HG03571 (cell line): Measurements from ENCODE around the gene HSF2BP.
"Not testable (repeated sequence)": the region's sequence is repeated elsewhere in the genome, so short reads cannot be mapped to it uniquely, and the experiment has no call there.

ENCODE experiments used
- ATAC-seq: cut with Tn5 transposase; IDR thresholded peaks from one replicate; pipeline ENCODE4 v1.9.1; 2021; ENCODE audit not compliant: unreplicated experiment

The HSF2BP gene

GRCh38 chr21:43688906-43689305, 29.6 kb upstream of the HSF2BP start:
- no peak for ATAC-seq

DNA sequence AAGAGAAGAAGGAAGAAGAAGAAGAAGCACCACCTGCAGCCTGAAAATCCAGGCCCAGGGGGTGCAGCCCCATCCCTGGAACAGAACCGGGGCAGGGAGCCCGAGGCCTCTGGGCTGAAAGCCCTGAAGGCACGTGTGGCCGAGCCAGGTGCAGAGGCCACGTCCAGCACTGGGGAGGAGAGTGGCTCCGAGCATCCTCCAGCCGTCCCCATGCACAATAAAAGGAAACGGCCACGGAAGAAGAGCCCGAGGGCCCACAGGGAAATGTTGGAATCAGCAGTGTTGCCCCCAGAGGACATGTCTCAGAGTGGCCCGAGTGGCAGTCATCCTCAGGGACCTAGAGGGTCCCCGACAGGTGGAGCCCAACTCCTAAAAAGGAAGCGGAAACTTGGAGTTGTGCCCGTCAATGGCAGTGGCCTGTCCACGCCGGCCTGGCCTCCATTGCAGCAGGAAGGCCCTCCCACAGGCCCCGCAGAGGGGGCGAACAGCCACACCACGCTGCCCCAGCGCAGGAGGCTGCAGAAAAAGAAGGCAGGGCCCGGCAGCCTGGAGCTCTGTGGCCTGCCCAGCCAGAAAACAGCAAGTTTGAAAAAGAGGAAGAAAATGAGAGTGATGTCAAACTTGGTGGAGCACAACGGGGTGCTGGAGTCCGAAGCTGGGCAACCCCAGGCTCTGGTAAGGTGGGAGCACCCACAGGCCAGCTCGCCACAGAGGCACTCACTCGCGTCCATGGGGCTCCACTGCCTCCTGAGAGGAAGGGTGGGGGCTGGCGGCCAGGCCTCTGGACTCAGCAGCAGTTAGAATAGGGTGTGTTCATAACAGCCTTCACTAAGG, 28.5 kb upstream of the HSF2BP start:
- no peak for ATAC-seq

DNA sequence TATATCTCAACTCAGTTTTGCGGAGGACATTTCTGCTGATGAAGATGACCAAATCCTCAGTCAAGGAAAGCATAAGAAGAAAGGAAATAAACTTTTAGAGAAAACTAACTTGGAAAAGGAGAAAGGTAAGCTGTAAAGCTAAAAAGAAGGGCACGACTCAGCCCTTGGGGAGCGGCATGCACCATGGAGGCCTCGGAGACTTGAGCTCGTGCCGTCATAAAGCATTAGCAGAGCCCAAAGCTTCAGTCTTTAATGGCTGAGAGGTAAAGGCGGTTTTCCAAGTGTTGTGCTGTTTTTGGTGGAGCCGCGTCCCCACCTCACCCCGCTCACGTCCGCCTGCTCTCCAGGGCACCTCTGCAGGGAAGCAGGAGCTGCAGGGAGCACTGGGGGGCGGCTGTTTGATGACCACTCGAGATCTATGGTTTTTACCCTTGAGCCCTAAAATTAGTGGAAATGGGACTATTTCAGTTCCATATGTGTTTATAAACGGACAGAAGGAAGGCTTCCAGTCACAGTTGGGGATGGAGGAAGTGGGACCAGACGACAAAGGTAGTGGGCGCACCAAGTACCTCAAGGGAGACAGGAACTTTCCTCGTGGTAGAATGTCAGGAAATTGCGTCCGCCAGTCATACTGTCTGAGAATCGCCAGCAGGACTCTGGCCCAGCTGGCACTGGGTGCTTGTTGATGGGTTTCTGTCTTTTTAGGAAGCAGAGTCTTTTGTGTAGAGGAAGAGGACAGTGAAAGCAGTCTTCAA, 27.7 kb upstream of the HSF2BP start:
- no peak for ATAC-seq

DNA sequence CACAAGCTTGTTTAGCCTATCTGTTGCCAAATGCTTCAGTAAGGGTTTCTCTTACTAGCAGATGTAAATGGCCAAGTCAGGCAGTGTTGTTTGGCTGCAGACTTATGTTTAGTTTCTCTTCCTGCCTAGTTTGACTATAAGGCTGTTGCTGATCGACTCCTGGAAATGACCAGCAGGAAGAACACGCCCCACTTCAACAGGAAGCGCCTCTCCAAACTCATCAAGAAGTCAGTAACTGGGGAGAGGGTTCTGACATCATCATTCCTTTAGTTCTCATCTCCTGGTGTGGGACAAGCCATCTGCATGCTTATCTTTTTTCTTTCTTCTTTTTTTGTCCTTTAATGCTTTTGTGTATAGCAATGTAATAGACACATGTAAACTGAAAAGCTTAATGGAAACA, 25.1 kb upstream of the HSF2BP start:
- ATAC-seq = no peak

DNA sequence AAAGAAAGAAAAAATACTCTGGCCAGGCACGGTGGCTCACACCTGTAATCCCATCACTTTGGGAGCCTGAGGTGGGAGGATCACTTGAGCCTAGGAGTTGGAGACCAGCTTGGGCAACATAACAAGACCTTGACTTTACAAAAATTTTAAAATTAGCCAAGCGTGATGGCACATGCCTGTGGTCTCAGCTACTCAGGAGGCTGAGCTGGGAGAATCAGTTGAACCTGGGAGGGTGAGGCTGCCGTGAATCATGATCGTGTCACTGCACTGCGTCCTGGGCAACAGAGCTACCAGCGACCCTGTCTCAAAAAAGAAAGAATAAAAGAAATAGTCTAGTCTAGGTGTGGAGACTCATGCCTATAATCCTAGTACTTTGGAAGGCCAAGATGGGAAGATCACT, 22.4 kb upstream of the HSF2BP start:
- no peak for ATAC-seq

DNA sequence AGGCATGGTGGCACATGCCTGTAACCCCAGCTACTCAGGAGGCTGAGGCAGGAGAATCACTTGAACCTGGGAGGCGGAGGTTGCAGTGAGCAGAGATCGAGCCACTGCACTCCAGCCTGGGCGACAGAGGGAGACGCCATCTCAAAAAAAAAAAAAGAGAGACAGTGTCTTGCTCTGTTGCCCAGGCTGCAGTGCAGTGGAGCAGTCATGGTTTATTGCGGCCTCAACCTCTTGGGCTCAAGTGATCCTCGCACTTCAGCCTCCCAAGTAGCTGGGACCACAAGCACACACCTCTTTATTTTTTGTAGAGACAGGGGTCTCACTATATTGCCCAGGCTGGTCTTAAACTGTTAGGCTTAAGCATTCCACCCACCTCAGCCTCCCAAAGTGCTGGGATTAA, 21.1 kb upstream of the HSF2BP start:
- not testable (repeated sequence) for ATAC-seq

DNA sequence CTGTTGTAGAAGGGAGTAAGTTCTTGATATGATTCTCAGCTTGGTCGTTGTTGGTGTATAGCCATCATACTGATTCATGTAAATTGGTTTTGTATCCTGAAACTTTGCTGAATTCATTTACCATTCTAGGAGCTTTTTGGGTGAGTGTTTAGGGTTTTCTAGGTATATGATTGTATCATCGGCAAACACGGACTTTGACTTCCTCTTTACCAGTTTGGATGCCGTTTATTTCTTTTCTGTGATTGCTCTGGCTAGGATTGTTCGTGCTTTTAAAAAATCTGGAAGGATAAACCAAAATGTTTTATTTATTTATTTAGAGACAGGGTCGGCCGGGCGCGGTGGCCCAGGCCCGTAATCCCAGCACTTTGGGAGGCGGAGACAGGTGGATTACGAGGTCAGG, 20.7 kb upstream of the HSF2BP start:
- ATAC-seq = no peak

DNA sequence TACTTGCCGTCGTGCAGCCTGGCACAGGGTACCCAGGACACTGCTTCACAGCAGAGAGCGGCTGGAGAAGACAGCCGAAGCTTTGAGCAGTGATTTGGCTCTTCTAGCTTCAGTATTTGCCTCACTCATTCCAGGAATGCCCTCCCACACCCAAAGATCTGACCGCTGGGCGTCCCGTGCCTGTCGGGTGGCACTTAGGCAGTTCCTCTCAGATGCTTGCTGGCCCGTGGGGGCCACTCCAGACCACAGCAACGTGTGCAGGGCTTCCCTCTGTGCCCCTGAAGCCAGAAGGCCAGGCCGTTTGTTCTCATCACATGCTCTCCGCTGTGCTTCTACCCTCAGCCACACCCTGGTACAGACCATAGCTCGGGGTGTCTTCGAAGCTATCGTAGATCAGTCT, 17.1 kb upstream of the HSF2BP start:
- ATAC-seq = no peak

DNA sequence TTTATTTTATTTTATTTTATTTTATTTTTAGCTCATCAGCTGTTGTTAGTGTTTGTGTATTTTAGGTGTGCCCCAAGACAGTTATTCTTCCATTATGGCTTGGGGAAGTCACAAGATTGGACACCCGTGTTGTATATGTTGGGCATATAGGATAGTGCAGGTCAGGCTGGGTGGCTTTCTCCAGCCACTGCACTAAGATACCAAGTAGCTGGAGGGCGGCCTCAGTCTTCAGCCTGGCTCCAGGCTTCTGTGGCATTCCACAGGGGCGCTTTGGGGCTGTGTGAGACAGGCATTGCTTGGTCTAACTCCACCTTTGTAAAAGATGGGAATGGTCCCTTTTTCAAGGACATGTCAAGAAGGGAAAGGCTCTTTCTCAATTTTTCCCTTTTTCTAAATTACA, 16.6 kb upstream of the HSF2BP start:
- no peak for ATAC-seq

DNA sequence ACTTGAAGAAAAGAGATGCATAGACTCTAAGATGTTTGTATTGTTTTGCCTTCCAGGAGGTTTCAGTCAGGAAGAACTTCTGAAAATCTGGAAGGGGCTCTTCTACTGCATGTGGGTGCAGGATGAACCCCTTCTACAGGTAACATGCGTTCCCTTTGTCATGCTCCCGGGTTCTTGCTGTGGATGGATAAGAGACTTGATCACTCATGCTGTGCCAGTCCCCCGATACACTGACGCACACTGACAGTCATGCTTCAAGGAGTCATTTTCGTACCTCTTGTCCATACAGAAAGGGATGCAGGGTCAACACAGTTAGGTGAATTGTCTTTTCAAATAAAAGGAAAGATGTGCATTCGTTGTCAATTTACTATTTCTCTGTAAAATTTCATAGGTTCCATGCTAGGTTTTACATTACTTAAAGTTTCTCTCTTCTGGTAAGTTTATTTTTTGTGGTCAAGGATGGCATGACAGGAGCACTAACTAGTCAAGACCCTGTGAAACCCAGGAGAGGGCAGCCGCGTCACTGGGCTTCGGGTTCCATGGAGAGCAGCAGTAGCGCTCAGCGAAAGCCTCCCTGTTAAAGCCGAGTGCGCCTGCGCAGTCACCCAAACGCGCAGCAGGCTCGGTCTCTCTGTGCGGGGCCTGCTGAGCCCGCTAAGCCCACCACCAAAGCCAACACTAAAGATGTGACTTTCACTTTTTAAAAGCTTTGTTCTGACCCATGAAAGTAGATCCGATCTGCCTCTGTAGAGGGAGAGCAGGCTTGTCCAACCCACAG, 10.7 kb upstream of the HSF2BP start:
- ATAC-seq = no peak

GRCh38 chr21:43667191-43667904, 8.1 kb upstream of the HSF2BP start:
- no peak for ATAC-seq

- ATAC-seq = no peak
Observed at GRCh38 chr21:43665879-43666278, 6.6 kb upstream of the HSF2BP start.

- no peak for ATAC-seq
Observed at GRCh38 chr21:43664358-43664757, 5.1 kb upstream of the HSF2BP start.

GRCh38 chr21:43663033-43663432, 3.7 kb upstream of the HSF2BP start:
- no peak for ATAC-seq

DNA sequence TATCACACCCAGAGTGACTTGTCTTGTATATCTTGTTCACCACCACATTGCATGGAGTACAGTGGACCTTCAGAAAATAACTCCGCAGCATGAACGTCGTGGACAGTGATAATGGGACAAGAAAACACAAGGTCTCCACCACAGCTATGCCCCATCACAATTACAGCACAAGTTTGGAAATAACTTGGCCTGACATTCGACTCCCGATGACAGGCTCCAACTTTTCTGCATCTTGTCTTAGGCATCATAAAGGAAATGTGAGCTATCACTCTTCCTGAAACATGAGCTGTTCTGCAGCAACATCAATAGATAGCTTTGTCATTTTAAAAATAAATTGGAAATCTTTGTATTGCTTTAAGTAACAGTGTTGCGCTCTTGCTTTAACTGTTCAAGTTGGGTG, 3.0 kb upstream of the HSF2BP start:
- no peak for ATAC-seq

- no peak for ATAC-seq
Observed at GRCh38 chr21:43658769-43659135, 536 bp downstream of the HSF2BP start.

DNA sequence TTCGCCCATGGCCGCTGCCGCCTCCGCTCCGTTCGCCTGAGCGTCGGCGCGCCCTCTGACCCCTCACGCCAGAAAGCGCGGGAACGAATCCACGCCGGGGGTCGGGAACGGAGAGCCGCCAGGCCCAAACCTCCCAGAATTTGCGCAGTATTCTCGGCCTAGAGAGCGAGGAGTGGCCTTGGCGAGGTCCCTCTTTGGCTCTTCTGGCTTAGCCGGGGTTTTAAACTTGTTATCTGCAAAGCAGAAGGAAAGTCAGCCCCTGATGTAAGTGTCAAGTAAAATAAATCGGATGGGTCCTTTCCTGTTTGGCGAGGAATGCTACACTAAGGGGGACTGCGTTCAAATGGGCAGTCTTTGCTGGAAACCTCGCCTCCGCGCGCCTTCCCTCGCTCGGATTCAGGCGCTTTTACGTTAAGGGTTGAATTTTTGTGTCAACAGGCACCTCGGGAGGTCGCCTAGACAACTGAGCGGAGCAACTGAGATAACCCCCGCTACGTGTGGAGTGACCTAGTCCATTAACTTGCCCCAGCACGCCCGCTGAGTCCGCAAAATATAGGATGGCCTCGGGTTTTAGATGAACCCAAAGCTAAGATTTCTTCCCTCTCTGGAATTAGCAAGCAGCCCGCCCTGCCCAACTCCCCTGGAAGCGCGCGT, 1.1 kb downstream of the HSF2BP start:
- ATAC-seq = no peak

GRCh38 chr21:43657355-43658087, 1.8 kb downstream of the HSF2BP start:
- no peak for ATAC-seq

GRCh38 chr21:43654806-43655489, 4.3 kb downstream of the HSF2BP start:
- ATAC-seq = no peak
